GM18519 (cell line): ENCODE measurements around the gene CACHD1.

Source experiments
- ATAC-seq: cut with Tn5 transposase; IDR thresholded peaks from one replicate; pipeline ENCODE4 v1.9.1; 2021; ENCODE audit warnings: mild to moderate bottlenecking, moderate library complexity; ENCODE audit not compliant: unreplicated experiment, low FRiP score

Gene CACHD1

GRCh38 chr1:64518692-64519481 lies 49.0 kb downstream of the CACHD1 start:
- ATAC-seq, result no peak

GRCh38 chr1:64519901-64520300 lies 50.0 kb downstream of the CACHD1 start:
- no peak for ATAC-seq

- no peak for ATAC-seq
These were observed 52.8 kb downstream of the CACHD1 start for GRCh38 chr1:64522740-64523139.

- ATAC-seq, result no peak
These were observed 53.7 kb downstream of the CACHD1 start for GRCh38 chr1:64523413-64524337.

DNA sequence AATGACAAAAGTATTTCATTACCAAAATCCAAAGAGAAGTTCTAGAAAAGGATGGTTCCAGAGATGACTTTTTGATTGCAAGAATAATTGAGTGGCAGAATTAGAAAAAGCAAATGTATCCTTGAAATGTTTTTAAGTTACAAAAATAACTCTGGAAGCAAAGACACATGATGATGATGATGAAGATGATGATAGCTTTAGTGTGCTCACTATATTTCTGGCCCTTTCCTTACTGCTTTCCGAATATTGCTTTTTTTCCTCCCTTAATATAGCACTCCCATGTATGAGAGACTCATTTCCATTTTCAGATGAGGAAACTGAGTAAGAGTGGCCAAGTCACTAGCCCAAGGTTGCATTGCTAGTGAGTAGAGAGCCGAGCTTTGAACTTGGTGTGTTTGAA lies 54.7 kb downstream of the CACHD1 start:
- no peak for ATAC-seq

GRCh38 chr1:64525116-64525686 lies 55.3 kb downstream of the CACHD1 start:
- no peak for ATAC-seq

DNA sequence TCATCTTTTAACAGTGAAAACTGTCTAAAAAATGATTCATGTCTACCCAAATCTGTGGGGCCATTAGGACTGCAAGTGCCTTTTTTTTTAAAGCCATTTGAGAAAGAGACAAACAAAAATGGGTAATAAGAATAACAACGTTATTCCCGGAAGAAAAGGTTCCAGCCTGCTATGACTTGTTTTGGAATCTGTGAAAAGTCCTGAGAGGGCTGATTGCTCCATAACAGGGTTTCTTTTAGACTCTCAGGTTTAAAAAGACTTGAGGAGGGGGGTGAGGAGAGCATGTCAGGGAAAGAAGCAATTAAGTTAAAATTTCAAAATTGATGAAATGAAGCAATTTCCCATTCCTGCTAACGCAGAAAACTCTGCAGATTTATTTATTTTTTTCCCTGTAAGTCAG lies 56.4 kb downstream of the CACHD1 start:
- ATAC-seq, result no peak

GRCh38 chr1:64527165-64527564 lies 57.2 kb downstream of the CACHD1 start:
- no peak for ATAC-seq

GRCh38 chr1:64527786-64528185 lies 57.9 kb downstream of the CACHD1 start:
- ATAC-seq, result no peak

- no peak for ATAC-seq
These were observed 61.2 kb downstream of the CACHD1 start for GRCh38 chr1:64530969-64531692.

DNA sequence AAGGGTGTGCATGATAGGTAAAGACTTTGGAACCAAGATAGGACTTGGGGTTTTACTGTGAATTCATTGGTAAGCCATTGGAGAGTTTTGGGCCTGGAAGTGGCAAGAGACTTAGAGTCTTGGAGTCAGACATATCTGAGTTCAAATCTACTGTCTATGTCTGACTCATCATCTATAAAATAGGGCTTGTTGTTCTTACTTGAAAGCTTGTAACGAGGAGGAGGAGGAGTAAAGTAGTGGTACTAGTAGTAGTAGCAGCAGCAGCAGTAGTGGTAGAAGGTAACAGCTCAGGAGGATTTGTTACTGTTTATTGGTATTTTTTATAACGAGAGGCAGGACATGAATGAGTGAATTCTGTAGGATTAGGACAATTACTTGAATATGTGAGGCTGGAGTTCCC lies 62.7 kb downstream of the CACHD1 start:
- ATAC-seq, result no peak

GRCh38 chr1:64535938-64536835 lies 66.3 kb downstream of the CACHD1 start:
- no peak for ATAC-seq

DNA sequence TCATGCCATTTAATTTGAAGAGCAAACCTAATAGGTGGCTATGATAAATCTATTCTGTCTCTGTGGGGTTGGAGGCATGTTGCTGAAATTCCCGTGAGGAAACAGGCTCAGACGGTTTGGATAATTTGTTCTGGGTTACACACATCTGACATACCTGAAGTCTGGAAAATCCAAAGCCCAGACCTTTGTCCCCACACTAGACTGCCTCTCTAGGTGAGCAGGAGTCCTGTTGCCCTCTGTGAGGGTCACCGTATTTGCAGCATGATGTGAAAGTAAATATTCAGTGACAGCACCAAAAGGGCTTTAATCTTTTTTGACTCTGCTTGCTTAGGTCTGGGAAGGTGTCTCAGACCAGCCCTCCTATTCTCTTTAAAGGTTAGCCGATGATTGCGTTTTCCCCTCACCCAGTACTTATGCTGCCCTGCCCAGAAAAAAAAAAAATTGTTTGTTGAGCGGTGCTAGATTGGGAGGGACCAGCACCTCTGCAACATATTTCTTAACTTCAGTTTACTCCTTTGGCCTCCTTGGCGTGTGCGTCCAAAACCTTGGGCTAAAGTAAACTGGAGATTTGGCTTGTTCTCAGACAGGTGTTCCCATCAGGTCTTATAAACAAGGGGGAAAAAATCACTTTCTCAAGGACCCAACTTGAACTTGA lies 67.0 kb downstream of the CACHD1 start:
- no peak for ATAC-seq

DNA sequence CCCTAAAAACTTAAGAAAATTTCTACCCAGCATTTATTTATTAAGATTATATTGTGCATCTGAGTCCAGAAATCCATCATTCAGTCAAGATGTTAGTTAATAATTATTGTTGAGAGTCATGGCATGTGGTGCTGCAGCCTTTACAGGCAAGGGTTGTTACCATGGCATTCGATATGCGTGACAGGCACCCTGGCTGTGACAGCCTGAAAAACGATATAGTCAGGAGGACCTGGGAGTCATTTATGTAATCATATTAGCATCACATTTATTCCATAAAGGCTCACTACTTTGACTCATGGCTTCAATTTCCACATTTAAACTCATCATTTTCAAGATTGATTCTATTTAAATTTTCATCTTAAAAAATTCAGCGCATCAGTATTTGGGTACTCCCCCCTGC lies 68.0 kb downstream of the CACHD1 start:
- ATAC-seq, result no peak

- no peak for ATAC-seq
These were observed 68.5 kb downstream of the CACHD1 start for GRCh38 chr1:64538389-64538788.

DNA sequence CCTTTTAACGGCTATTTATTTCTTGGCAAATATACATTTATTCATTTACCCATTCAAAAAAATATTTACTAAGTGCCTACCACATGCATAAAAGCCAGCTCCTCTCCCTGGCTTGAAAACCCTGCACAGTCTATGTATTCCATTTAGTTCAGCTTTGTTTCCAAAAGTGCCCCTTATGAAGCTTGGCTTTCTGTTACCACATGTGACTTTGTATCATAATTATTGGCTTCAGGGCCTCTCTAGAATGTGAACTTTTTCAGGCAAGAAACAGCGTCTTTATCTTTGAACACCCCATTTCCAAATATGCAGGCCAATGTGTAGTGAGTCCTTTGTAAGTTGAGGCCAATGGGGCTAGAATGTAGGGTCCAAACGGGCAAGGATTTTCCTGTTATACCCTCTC lies 69.4 kb downstream of the CACHD1 start:
- no peak for ATAC-seq

- no peak for ATAC-seq
These were observed 69.9 kb downstream of the CACHD1 start for GRCh38 chr1:64539781-64540218.

DNA sequence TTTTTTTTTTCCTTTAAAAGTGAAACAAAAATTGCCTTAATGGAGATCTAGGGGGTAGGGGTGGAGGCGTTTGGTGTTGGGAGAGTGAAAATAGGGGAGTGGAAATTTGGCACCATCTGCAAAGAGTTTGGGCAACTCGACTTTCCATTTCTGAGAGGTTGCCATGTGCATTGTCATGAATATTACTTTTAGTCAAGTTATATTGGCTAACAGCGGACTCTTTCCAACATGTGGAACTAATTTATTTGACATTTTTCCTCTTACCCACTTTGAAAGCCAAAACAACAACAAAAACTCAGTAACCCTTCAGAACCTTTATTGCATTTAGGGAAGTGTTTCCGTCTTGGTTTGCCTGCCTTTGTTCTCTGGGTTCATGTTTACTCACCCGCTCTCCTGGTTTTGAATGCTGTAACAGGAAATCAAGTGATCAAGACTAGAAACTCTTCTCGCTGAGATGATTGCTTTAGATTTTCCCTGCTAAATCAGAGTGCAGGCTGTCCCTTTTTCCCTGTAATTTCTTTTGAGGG lies 70.4 kb downstream of the CACHD1 start:
- no peak for ATAC-seq

GRCh38 chr1:64542118-64542517 lies 72.2 kb downstream of the CACHD1 start:
- no peak for ATAC-seq
